ENCODE results near the gene SCN9A. TPM values are rescaled to one million over a fixed set of nuclear protein-coding genes. Genes with fewer than 3 reads are reported as not detected.

The SCN9A gene
- total and polyA plus RNA-seq, 2 donors (not counting 1 experiment from before 2014, with no cell fraction given), result not detected

DNA sequence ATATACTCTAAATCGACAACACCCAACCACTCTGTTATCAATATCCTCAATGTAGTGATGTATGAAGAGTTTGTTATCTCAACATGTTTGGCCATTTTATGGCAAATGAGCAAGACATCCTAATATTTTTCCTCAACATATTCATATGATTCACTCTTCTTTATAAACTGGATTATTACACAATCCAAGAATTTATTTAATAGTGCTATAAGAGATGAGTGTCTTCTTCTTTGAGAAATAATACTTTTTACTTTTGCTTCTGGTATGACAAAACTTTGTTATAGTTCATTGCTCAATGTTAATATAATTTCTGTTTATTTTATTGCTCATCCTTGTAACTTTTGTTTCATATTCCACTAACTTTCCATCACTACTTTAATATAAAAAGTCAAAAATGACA lies 44.3 kb downstream of the SCN9A start:
- H3K4me2 ChIP-seq (replicated peaks; ENCODE audit: low read depth, low read length, poor library complexity, severe bottlenecking), result no peak overlapping the region
- Mint-ChIP-seq H3K4me1 (no peaks in the 10 kb centered on the region), H3K4me3 (no peak overlapping the region), H3K27me3 (no peaks in the 10 kb centered on the region), H3K27ac (no peak overlapping the region), H3K9me3 (ENCODE audit: insufficient read depth) (no peaks in the 10 kb centered on the region)
- no peaks in the 10 kb centered on the region for H4K20me1 ChIP-seq (ENCODE audit: control insufficient read depth, insufficient read depth, low read length, poor library complexity, severe bottlenecking)
- no peak for TF ChIP-seq EZH2 (IDR thresholded peaks at IDR 0.05; ENCODE audit: borderline replicate concordance, insufficient read depth, low read depth, low read length, poor library complexity, severe bottlenecking)
- TF ChIP-seq, protein P1, sequence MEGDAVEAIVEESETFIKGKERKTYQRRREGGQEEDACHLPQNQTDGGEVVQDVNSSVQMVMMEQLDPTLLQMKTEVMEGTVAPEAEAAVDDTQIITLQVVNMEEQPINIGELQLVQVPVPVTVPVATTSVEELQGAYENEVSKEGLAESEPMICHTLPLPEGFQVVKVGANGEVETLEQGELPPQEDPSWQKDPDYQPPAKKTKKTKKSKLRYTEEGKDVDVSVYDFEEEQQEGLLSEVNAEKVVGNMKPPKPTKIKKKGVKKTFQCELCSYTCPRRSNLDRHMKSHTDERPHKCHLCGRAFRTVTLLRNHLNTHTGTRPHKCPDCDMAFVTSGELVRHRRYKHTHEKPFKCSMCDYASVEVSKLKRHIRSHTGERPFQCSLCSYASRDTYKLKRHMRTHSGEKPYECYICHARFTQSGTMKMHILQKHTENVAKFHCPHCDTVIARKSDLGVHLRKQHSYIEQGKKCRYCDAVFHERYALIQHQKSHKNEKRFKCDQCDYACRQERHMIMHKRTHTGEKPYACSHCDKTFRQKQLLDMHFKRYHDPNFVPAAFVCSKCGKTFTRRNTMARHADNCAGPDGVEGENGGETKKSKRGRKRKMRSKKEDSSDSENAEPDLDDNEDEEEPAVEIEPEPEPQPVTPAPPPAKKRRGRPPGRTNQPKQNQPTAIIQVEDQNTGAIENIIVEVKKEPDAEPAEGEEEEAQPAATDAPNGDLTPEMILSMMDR (IDR thresholded peaks at IDR 0.05), result no peak
- POLR2A ChIA-PET, result no interaction called here
- intact Hi-C loops (cut with micrococcal nuclease), result no loop called here
- WGBS (ENCODE audit: insufficient coverage), result no CpG with 5 or more reads among the region's 1 CpG
- no peak overlapping the region for H2AFZ ChIP-seq (ENCODE audit: insufficient read depth, low read depth, low read length, poor library complexity, severe bottlenecking)
- no peaks in the 10 kb centered on the region for H3K36me3 ChIP-seq (replicated peaks in 1 of 2; ENCODE audit: control extremely low read depth in 1 of 2, control insufficient read depth in 1 of 2, extremely low read depth in 1 of 2, insufficient read depth in 2 of 2, low read length in 1 of 2)
- H3K4me3 ChIP-seq (ENCODE audit: control extremely low read depth in 1 of 5, extremely low read depth in 1 of 5, insufficient read depth in 1 of 5, low read depth in 2 of 5, low read length in 4 of 5), result no peak overlapping the region
- no peak for ATAC-seq (ENCODE audit: low read depth)
- H3K27ac ChIP-seq (ENCODE audit: low read length in 2 of 2), result no peak overlapping the region
- H3K9me3 ChIP-seq (ENCODE audit: control extremely low read depth in 1 of 3, control insufficient read depth in 2 of 3, insufficient read depth in 1 of 3, low read length in 2 of 3), result no peaks in the 10 kb centered on the region
- no peaks in the 10 kb centered on the region for H3K4me1 ChIP-seq (ENCODE audit: control insufficient read depth in 2 of 2, insufficient read depth in 2 of 2, low read length in 2 of 2)
- DNase-seq, result no peak
- no peaks in the 10 kb centered on the region for H3K79me2 ChIP-seq (ENCODE audit: control insufficient read depth, insufficient read depth, low read length)
- H3K27me3 ChIP-seq (replicated peaks in 1 of 4; ENCODE audit: control extremely low read depth in 1 of 4, control insufficient read depth in 3 of 4, insufficient read depth in 4 of 4, low read length in 3 of 4), result no peaks in the 10 kb centered on the region
- no peak overlapping the region for H3K9ac ChIP-seq (ENCODE audit: low read length)
- CTCF ChIA-PET, result no interaction called here

DNA sequence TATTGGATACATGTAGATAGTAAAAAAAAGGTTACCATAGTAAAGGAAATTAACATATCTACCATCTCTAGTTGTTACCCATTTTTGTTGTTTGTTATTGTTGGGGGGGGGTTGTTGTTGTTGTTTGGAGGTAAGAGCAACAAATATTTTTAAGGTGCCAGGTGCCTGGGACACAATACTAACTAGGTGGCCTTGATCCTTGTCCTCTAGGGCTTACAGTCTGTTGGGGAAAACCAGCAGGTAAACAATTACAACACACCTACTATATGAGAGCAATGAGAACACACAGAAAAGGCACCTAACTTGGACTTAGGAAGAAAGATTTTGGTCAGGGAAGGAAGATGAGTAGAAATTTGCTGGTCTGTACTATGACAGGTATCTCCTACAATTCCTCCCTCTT lies 46.3 kb downstream of the SCN9A start:
- no peaks in the 10 kb centered on the region for H3K27me3 Mint-ChIP-seq
- ChIA-PET CTCF (no interaction called here), POLR2A (no interaction called here)

More for the DNA sequence above, 46.3 kb downstream of the SCN9A start:
- no peak overlapping the region for H2AFZ ChIP-seq (ENCODE audit: insufficient read depth, low read depth, low read length, poor library complexity, severe bottlenecking)
- H3K27ac ChIP-seq (ENCODE audit: low read length in 2 of 2), result no peak overlapping the region
- Mint-ChIP-seq H3K9me3 (ENCODE audit: insufficient read depth) (no peaks in the 10 kb centered on the region), H3K27ac (no peak overlapping the region), H3K4me3 (no peak overlapping the region), H3K4me1 (no peaks in the 10 kb centered on the region)
- H3K27me3 ChIP-seq (replicated peaks in 1 of 4; ENCODE audit: control extremely low read depth in 1 of 4, control insufficient read depth in 3 of 4, insufficient read depth in 4 of 4, low read length in 3 of 4), result no peaks in the 10 kb centered on the region
- DNase-seq (no peak), ATAC-seq (ENCODE audit: low read depth) (no peak)
- H3K79me2 ChIP-seq (ENCODE audit: control insufficient read depth, insufficient read depth, low read length), result no peaks in the 10 kb centered on the region
- H3K4me2 ChIP-seq (replicated peaks; ENCODE audit: low read depth, low read length, poor library complexity, severe bottlenecking), result no peak overlapping the region
- no peaks in the 10 kb centered on the region for H4K20me1 ChIP-seq (ENCODE audit: control insufficient read depth, insufficient read depth, low read length, poor library complexity, severe bottlenecking)
- no peaks in the 10 kb centered on the region for H3K36me3 ChIP-seq (replicated peaks in 1 of 2; ENCODE audit: control extremely low read depth in 1 of 2, control insufficient read depth in 1 of 2, extremely low read depth in 1 of 2, insufficient read depth in 2 of 2, low read length in 1 of 2)
- H3K9ac ChIP-seq (ENCODE audit: low read length), result no peak overlapping the region
- no peak overlapping the region for H3K4me3 ChIP-seq (ENCODE audit: control extremely low read depth in 1 of 5, extremely low read depth in 1 of 5, insufficient read depth in 1 of 5, low read depth in 2 of 5, low read length in 4 of 5)
- TF ChIP-seq, protein P1 (IDR thresholded peaks at IDR 0.05), result no peak
- no peak for TF ChIP-seq EZH2 (IDR thresholded peaks at IDR 0.05; ENCODE audit: borderline replicate concordance, insufficient read depth, low read depth, low read length, poor library complexity, severe bottlenecking)
- H3K4me1 ChIP-seq (ENCODE audit: control insufficient read depth in 2 of 2, insufficient read depth in 2 of 2, low read length in 2 of 2), result no peaks in the 10 kb centered on the region
- intact Hi-C loops (cut with micrococcal nuclease), result no loop called here
- H3K9me3 ChIP-seq (ENCODE audit: control extremely low read depth in 1 of 3, control insufficient read depth in 2 of 3, insufficient read depth in 1 of 3, low read length in 2 of 3), result no peaks in the 10 kb centered on the region
